Liver (tissue), 9 donors: ENCODE measurements around the gene EDN3. TPM values are rescaled to one million over a fixed set of nuclear protein-coding genes. Genes with fewer than 3 reads are reported as not detected.

Source experiments
- DNase-seq: peaks from one replicate; pipeline ENCODE4 v3.0.0-alpha.2; 2017; ENCODE audit warnings: low spot score
- H3K27ac ChIP-seq, 2 donors: one replicate each; pipeline ENCODE4 v1.7.0; 2013; ENCODE audit warnings: inconsistent platforms in 2 of 2, low read length in 2 of 2, control low read depth in 1 of 2, low read depth in 1 of 2, mild to moderate bottlenecking in 1 of 2
- H3K27me3 ChIP-seq, 4 donors: one replicate each; pipeline versions ENCODE4 v1.6.1 to v1.7.0; 2013; ENCODE audit warnings: low read length in 3 of 4, inconsistent platforms in 1 of 4, mild to moderate bottlenecking in 1 of 4, moderate library complexity in 1 of 4; ENCODE audit not compliant: control insufficient read depth in 4 of 4, insufficient read depth in 4 of 4
- H3K36me3 ChIP-seq, 4 donors: one replicate each; pipeline versions ENCODE4 v1.6.1 to v1.7.0; 2013; ENCODE audit warnings: low read length in 3 of 4, mild to moderate bottlenecking in 3 of 4, low read depth in 1 of 4, moderate library complexity in 1 of 4; ENCODE audit not compliant: control insufficient read depth in 4 of 4, insufficient read depth in 3 of 4
- H3K4me1 ChIP-seq, 4 donors: one replicate each; pipeline versions ENCODE4 v1.6.1 to v1.7.0; 2013; ENCODE audit warnings: low read length in 3 of 4, mild to moderate bottlenecking in 3 of 4, moderate library complexity in 1 of 4; ENCODE audit not compliant: control insufficient read depth in 4 of 4, insufficient read depth in 4 of 4
- H3K4me3 ChIP-seq, 3 donors: one replicate each; pipeline versions ENCODE4 v1.6.1 to v1.7.0; 2013; ENCODE audit warnings: low read length in 3 of 3, control low read depth in 1 of 3, low read depth in 1 of 3, mild to moderate bottlenecking in 1 of 3
- H3K9ac ChIP-seq, 2 donors: one replicate each; pipeline ENCODE4 v1.7.0; 2013; ENCODE audit warnings: low read length in 2 of 2, mild to moderate bottlenecking in 2 of 2, moderate library complexity in 2 of 2, control low read depth in 1 of 2, low read depth in 1 of 2
- H3K9me3 ChIP-seq, 4 donors: one replicate each; pipeline versions ENCODE4 v1.6.1 to v1.7.0; 2013; ENCODE audit warnings: low read length in 3 of 4; ENCODE audit not compliant: control insufficient read depth in 4 of 4
- ATF3 ChIP-seq: IDR thresholded peaks from 2 replicates; pipeline ENCODE4 v1.6.1; 2016; ENCODE audit warnings: antibody characterized with exemption
- CTCF ChIP-seq: fragments of 150-350 bp; IDR thresholded peaks from 2 replicates; pipeline ENCODE4 v1.5.1; 2017; ENCODE audit warnings: improper control_type of control experiment, low read depth, low read length; ENCODE audit not compliant: missing input control
- FOXA1 ChIP-seq: IDR thresholded peaks from 2 replicates; pipeline ENCODE4 v1.6.1; 2016; ENCODE audit warnings: antibody characterized with exemption
- FOXA2 ChIP-seq: IDR thresholded peaks from 2 replicates; pipeline ENCODE4 v1.6.1; 2016; ENCODE audit warnings: antibody characterized with exemption
- GABPA ChIP-seq, 2 donors: IDR thresholded peaks in 1 of 2; conservative IDR thresholded peaks in 1 of 2; 2 replicates each; pipeline ENCODE4 v1.6.1; 2016; ENCODE audit warnings: antibody characterized with exemption in 2 of 2, mild to moderate bottlenecking in 1 of 2, moderate library complexity in 1 of 2
- HNF4A ChIP-seq, 2 donors: conservative IDR thresholded peaks; 2 replicates each; pipeline ENCODE4 v1.6.1; 2016; ENCODE audit warnings: antibody characterized with exemption in 2 of 2, mild to moderate bottlenecking in 2 of 2
- HNF4G ChIP-seq: IDR thresholded peaks from 2 replicates; pipeline ENCODE4 v1.6.1; 2016; ENCODE audit warnings: antibody characterized with exemption
- JUND ChIP-seq, 2 donors: IDR thresholded peaks; 2 replicates each; pipeline ENCODE4 v1.6.1; 2016; ENCODE audit warnings: antibody characterized with exemption in 2 of 2
- MAX ChIP-seq: IDR thresholded peaks from 2 replicates; pipeline ENCODE4 v1.6.1; 2016; ENCODE audit warnings: antibody characterized with exemption
- NR2F2 ChIP-seq: IDR thresholded peaks from 2 replicates; pipeline ENCODE4 v1.6.1; 2016; ENCODE audit warnings: antibody characterized with exemption
- RAD21 ChIP-seq, 2 donors: IDR thresholded peaks; 2 replicates each; pipeline ENCODE4 v1.6.1; 2016; ENCODE audit warnings: antibody characterized with exemption in 2 of 2, mild to moderate bottlenecking in 2 of 2
- REST ChIP-seq: IDR thresholded peaks from 2 replicates; pipeline ENCODE4 v1.6.1; 2016; ENCODE audit warnings: antibody characterized with exemption, mild to moderate bottlenecking
- RXRA ChIP-seq, 2 donors: IDR thresholded peaks; 2 replicates each; pipeline ENCODE4 v1.6.1; 2017 to 2018; ENCODE audit warnings: antibody characterized with exemption in 2 of 2, mild to moderate bottlenecking in 1 of 2
- SP1 ChIP-seq: IDR thresholded peaks from 2 replicates; pipeline ENCODE4 v1.6.1; 2018; ENCODE audit warnings: antibody characterized with exemption, mild to moderate bottlenecking
- TAF1 ChIP-seq: conservative IDR thresholded peaks from 2 replicates; pipeline ENCODE4 v1.6.1; 2016; ENCODE audit warnings: antibody characterized with exemption, mild to moderate bottlenecking
- ZBTB33 ChIP-seq: IDR thresholded peaks from 2 replicates; pipeline ENCODE4 v1.6.1; 2016; ENCODE audit warnings: antibody characterized with exemption
- WGBS: extraction: QIAGEN DNeasy Blood & Tissue Kit; methylation state at CpG from one replicate; pipeline ENCODE4 v1.1.7; 2013; 5-methylcytosine and 5-hydroxymethylcytosine counted together
- polyA plus RNA-seq, 2 donors: library from polyadenylated mRNA; stranded (reverse) in 1 of 2; unstranded in 1 of 2; fragments of 200-250 nt in 1 of 2; fragments of >200 nt in 1 of 2; fragmentation: Nextera tagmentation in 1 of 2; extraction: Ambion mirVana in 1 of 2; gene quantifications; one replicate each; pipeline versions ENCODE4 v1.2.1 to v1.2.3, GENCODE V29; 2013 to 2015
- total RNA-seq, 2 donors: library from RNA; depleted of rRNA; stranded (reverse); fragments of >200 nt; gene quantifications; one replicate each; pipeline ENCODE4 v1.2.3, GENCODE V29; 2014
- donor health status: healthy.
- donor health status: healthy.
- donor health status: healthy.
- donor health status: healthy.
- donor health status: healthy.

EDN3 gene
- total and polyA plus RNA-seq, 4 donors: 0.09 TPM; not detected in 3

- Histone ChIP-seq H3K36me3 (no peaks in the 10 kb centered on the region), H3K4me1 (no peaks in the 10 kb centered on the region), H3K4me3 (no peak overlapping the region), H3K27ac (no peak overlapping the region), H3K9ac (no peak overlapping the region), H3K9me3 (no peaks in the 10 kb centered on the region), H3K27me3 (peaks cover 0 to 9% (median 3%) of the 10 kb centered on the region in 4 donors)
- TF ChIP-seq ZBTB33 (no peak), TAF1 (no peak), FOXA1 (no peak), HNF4A (conservative IDR thresholded peaks at IDR 0.05) (no peak), HNF4G (no peak)
- WGBS: 61% methylated on average over 2 of the region's 2 CpGs
- no peak for DNase-seq
Observed at GRCh38 chr20:59258221-59258621, 42.2 kb upstream of the EDN3 start.

GRCh38 chr20:59259946-59260345 lies 40.5 kb upstream of the EDN3 start:
- peaks cover 0 to 12% (median 3%) of the 10 kb centered on the region in 4 donors for H3K27me3 ChIP-seq
- no peak overlapping the region for H3K9ac ChIP-seq
- no peak for TF ChIP-seq NR2F2
- TF ChIP-seq ATF3: no peak
- no peak for TF ChIP-seq RXRA (IDR thresholded peaks at IDR 0.05)
- TF ChIP-seq RAD21 (IDR thresholded peaks at IDR 0.05): no peak
- TF ChIP-seq JUND (IDR thresholded peaks at IDR 0.05): no peak
- TF ChIP-seq ZBTB33: no peak
- no peak for TF ChIP-seq FOXA1
- no peak for TF ChIP-seq CTCF
- no peak for TF ChIP-seq HNF4G
- no peak for TF ChIP-seq MAX
- TF ChIP-seq GABPA (IDR thresholded peaks at IDR 0.05 in 1 of 2, conservative IDR thresholded peaks at IDR 0.05 in 1 of 2): no peak
- no peak for TF ChIP-seq SP1
- no peak for TF ChIP-seq HNF4A (conservative IDR thresholded peaks at IDR 0.05)
- no peak for TF ChIP-seq REST
- no peak for TF ChIP-seq TAF1
- TF ChIP-seq FOXA2: no peak
- H3K4me3 ChIP-seq: no peak overlapping the region
- no peaks in the 10 kb centered on the region for H3K9me3 ChIP-seq
- DNase-seq: no peak
- H3K36me3 ChIP-seq: no peaks in the 10 kb centered on the region
- WGBS: 87% methylated on average over 2 of the region's 2 CpGs
- no peak overlapping the region for H3K27ac ChIP-seq
- no peaks in the 10 kb centered on the region for H3K4me1 ChIP-seq
